H1 (cell line): Measurements from ENCODE around the gene MTCH1. TPM values are rescaled to one million over a fixed set of nuclear protein-coding genes. Genes with fewer than 3 reads are reported as not detected.
"Not testable (repeated sequence)": the region's sequence is repeated elsewhere in the genome, so short reads cannot be mapped to it uniquely, and the experiment has no call there.

ENCODE experiments used
- CTCF ChIA-PET: fragments of 300-600 bp; sonication (Branson Sonifier 250); formaldehyde crosslinking; loops from one replicate; lab custom pipeline; 2021; ENCODE audit not compliant: partially characterized antibody; lab: Charles Lee
- POLR2A ChIA-PET: fragments of 300-600 bp; sonication (Branson Sonifier 250); formaldehyde crosslinking; loops from one replicate; lab custom pipeline; 2021; ENCODE audit warnings: inconsistent platforms; ENCODE audit not compliant: partially characterized antibody; lab: Charles Lee
- DNase-seq, 2 experiments: peaks; one replicate each; pipeline versions ENCODE4 v3.0.0 to v3.0.0-alpha.2; 2010 to 2022; ENCODE audit warnings: low spot score in 2 of 2, low read depth in 1 of 2, mixed read lengths in 1 of 2
- FAIRE-seq: peaks from 2 replicates; lab custom pipeline; 2011; peaks lifted over from hg19 to GRCh38; lab: Jason Lieb, UNC
- H2AFZ ChIP-seq: 2 replicates; pipeline ENCODE4 v1.8.1; 2012; ENCODE audit warnings: low read length, inconsistent platforms
- H2AK5ac ChIP-seq: 2 replicates; pipeline ENCODE4 v1.6.1; 2013; ENCODE audit warnings: low read depth, low read length
- H2BK120ac ChIP-seq: replicated peaks from 2 replicates; pipeline ENCODE3; 2013; ENCODE audit warnings: low read depth, low read length, inconsistent platforms
- H2BK12ac ChIP-seq: 2 replicates; pipeline ENCODE4 v1.6.1; 2013; ENCODE audit warnings: low read depth, low read length
- H2BK15ac ChIP-seq: 2 replicates; pipeline ENCODE4 v1.6.1; 2013; ENCODE audit warnings: low read length
- H2BK20ac ChIP-seq: 2 replicates; pipeline ENCODE4 v1.6.1; 2013; ENCODE audit warnings: low read length
- H2BK5ac ChIP-seq: 2 replicates; pipeline ENCODE4 v1.6.1; 2013; ENCODE audit warnings: low read depth, low read length
- H3K14ac ChIP-seq: 2 replicates; pipeline ENCODE4 v1.6.1; 2013; ENCODE audit warnings: inconsistent platforms; ENCODE audit not compliant: insufficient read length
- H3K18ac ChIP-seq: 2 replicates; pipeline ENCODE4 v1.6.1; 2013; ENCODE audit warnings: low read length; ENCODE audit errors: extremely low read depth
- H3K23ac ChIP-seq: 2 replicates; pipeline ENCODE4 v1.6.1; 2013; ENCODE audit warnings: inconsistent platforms; ENCODE audit not compliant: insufficient read length
- H3K23me2 ChIP-seq: 2 replicates; pipeline ENCODE4 v1.6.1; 2013; ENCODE audit warnings: low read depth, low read length
- H3K27ac ChIP-seq: 2 replicates; pipeline ENCODE4 v1.6.1; 2011; ENCODE audit warnings: low read depth, low read length, inconsistent platforms
- H3K27me3 ChIP-seq, 4 experiments: replicated peaks in 1 of 4; 1 replicate in 1 of 4; 2 replicates in 3 of 4; pipeline versions ENCODE4 v1.6.1 to v1.8.1; 2011 to 2013; ENCODE audit warnings: low read length in 3 of 4, mild to moderate bottlenecking in 3 of 4, inconsistent platforms in 2 of 4, mixed read lengths in 2 of 4, moderate library complexity in 1 of 4; ENCODE audit not compliant: control insufficient read depth in 3 of 4, insufficient read depth in 3 of 4; ENCODE audit errors: extremely low read depth in 1 of 4
- H3K36me3 ChIP-seq, 4 experiments: 2 replicates each; pipeline versions ENCODE4 v1.6.1 to v1.8.1; 2011 to 2013; ENCODE audit warnings: mild to moderate bottlenecking in 4 of 4, low read length in 3 of 4, moderate library complexity in 2 of 4, control low read depth in 1 of 4, inconsistent platforms in 1 of 4; ENCODE audit not compliant: insufficient read depth in 4 of 4, control insufficient read depth in 2 of 4
- H3K4ac ChIP-seq: replicated peaks from 2 replicates; pipeline ENCODE3; 2013; ENCODE audit warnings: low read length, low read depth, mixed read lengths, inconsistent platforms; ENCODE audit not compliant: insufficient read length
- H3K4me1 ChIP-seq, 4 experiments: replicated peaks in 1 of 4; 1 replicate in 1 of 4; 2 replicates in 3 of 4; pipeline versions ENCODE4 v1.6.1 to v1.8.1; 2011 to 2013; ENCODE audit warnings: low read length in 3 of 4, inconsistent platforms in 2 of 4, mixed read lengths in 1 of 4; ENCODE audit not compliant: insufficient read depth in 4 of 4, control insufficient read depth in 3 of 4
- H3K4me2 ChIP-seq, 2 experiments: 2 replicates each; pipeline versions ENCODE4 v1.6.1 to v1.8.1; 2011 to 2013; ENCODE audit warnings: low read depth in 2 of 2, low read length in 2 of 2, control low read depth in 1 of 2, inconsistent platforms in 1 of 2, mild to moderate bottlenecking in 1 of 2; ENCODE audit not compliant: insufficient read depth in 1 of 2
- H3K4me3 ChIP-seq, 4 experiments: fragments of 200-600, 300-600 bp in 1 of 4; sonication (generic), shearing (Covaris generic), sonication (Bioruptor Twin) in 1 of 4; 2 replicates each; pipeline versions ENCODE4 v1.5.1 to v1.8.1; 2011 to 2016; ENCODE audit warnings: low read length in 4 of 4, low read depth in 3 of 4, control low read depth in 2 of 4, inconsistent platforms in 2 of 4, mild to moderate bottlenecking in 2 of 4, mixed read lengths in 1 of 4, moderate library complexity in 1 of 4; ENCODE audit not compliant: insufficient read depth in 2 of 4; ENCODE audit errors: extremely low read depth in 1 of 4
- H3K56ac ChIP-seq: replicated peaks from 2 replicates; pipeline ENCODE3; 2013; ENCODE audit warnings: low read depth, mild to moderate bottlenecking, mixed read lengths, low read length, inconsistent platforms; ENCODE audit not compliant: insufficient read length
- H3K79me1 ChIP-seq: 2 replicates; pipeline ENCODE4 v1.6.1; 2013; ENCODE audit warnings: low read depth, low read length, control low read depth
- H3K79me2 ChIP-seq, 2 experiments: 2 replicates each; pipeline versions ENCODE4 v1.6.1 to v1.8.1; 2012 to 2013; ENCODE audit warnings: low read length in 2 of 2, mild to moderate bottlenecking in 2 of 2, inconsistent platforms in 1 of 2; ENCODE audit not compliant: insufficient read depth in 2 of 2, control insufficient read depth in 1 of 2
- H3K9ac ChIP-seq, 4 experiments: replicated peaks in 1 of 4; 1 replicate in 1 of 4; 2 replicates in 3 of 4; pipeline versions ENCODE4 v1.6.1 to v1.8.1; 2011 to 2013; ENCODE audit warnings: low read depth in 3 of 4, low read length in 3 of 4, control low read depth in 2 of 4, mild to moderate bottlenecking in 2 of 4, moderate library complexity in 2 of 4, inconsistent platforms in 1 of 4; ENCODE audit errors: extremely low read depth in 1 of 4
- H3K9me3 ChIP-seq, 2 experiments: 2 replicates each; pipeline versions ENCODE4 v1.6.1 to v1.8.1; 2012 to 2013; ENCODE audit warnings: mild to moderate bottlenecking in 2 of 2, moderate library complexity in 2 of 2, control low read depth in 1 of 2, inconsistent platforms in 1 of 2, low read depth in 1 of 2, low read length in 1 of 2, mixed read lengths in 1 of 2; ENCODE audit not compliant: insufficient read depth in 2 of 2
- H4K20me1 ChIP-seq, 2 experiments: replicated peaks in 1 of 2; 2 replicates each; pipeline versions ENCODE3 to v1.8.1; 2011 to 2013; ENCODE audit warnings: inconsistent platforms in 2 of 2, low read length in 2 of 2, mild to moderate bottlenecking in 1 of 2; ENCODE audit not compliant: insufficient read depth in 2 of 2, control insufficient read depth in 1 of 2
- H4K5ac ChIP-seq: 2 replicates; pipeline ENCODE4 v1.6.1; 2013; ENCODE audit warnings: low read length, low read depth, mixed read lengths, inconsistent platforms; ENCODE audit not compliant: insufficient read length
- H4K8ac ChIP-seq: 2 replicates; pipeline ENCODE4 v1.8.0; 2013; ENCODE audit warnings: mild to moderate bottlenecking, moderate library complexity, low read length, inconsistent platforms; ENCODE audit not compliant: insufficient read depth; ENCODE audit errors: extremely low read depth
- H4K91ac ChIP-seq: replicated peaks from 2 replicates; pipeline ENCODE3; 2013; ENCODE audit warnings: low read length, mixed read lengths, inconsistent platforms; ENCODE audit not compliant: insufficient read length
- BCL11A ChIP-seq, 2 experiments: IDR thresholded peaks; one replicate each; pipeline ENCODE4 v1.6.1; 2011; ENCODE audit warnings: low read depth in 2 of 2, low read length in 2 of 2, mild to moderate bottlenecking in 2 of 2
- NRF1 ChIP-seq: IDR thresholded peaks from 2 replicates; pipeline ENCODE4 v1.6.1; 2011; ENCODE audit warnings: mild to moderate bottlenecking, low read depth, low read length, improper control_type of control experiment
- SIRT6 ChIP-seq: IDR thresholded peaks from one replicate; pipeline ENCODE4 v1.7.1; 2012; ENCODE audit warnings: low read length, inconsistent platforms
- TAF1 ChIP-seq: IDR thresholded peaks from 2 replicates; pipeline ENCODE4 v1.6.1; 2011; ENCODE audit warnings: mild to moderate bottlenecking, low read depth, low read length
- WGBS, 2 experiments: shearing (Covaris generic) in 1 of 2; methylation state at CpG; one replicate each; pipeline versions ENCODE4 v1.1.6 to v1.1.7; 2013 to 2015; ENCODE audit warnings: low lambda C conversion rate in 2 of 2, mixed read lengths in 2 of 2, inconsistent platforms in 1 of 2, low coverage in 1 of 2, missing lambda C conversion rate in 1 of 2; ENCODE audit not compliant: insufficient replicate concordance in 2 of 2, insufficient coverage in 1 of 2, insufficient read length in 1 of 2; ENCODE audit errors: extremely low coverage in 1 of 2, missing lambda C conversion rate in 1 of 2; 5-methylcytosine and 5-hydroxymethylcytosine counted together
- polyA plus RNA-seq, 7 experiments: library from polyadenylated mRNA; depleted of rRNA in 3 of 7; stranded (reverse) in 5 of 7; unstranded in 2 of 7; fragments of >200 nt in 5 of 7; fragments of 200-250 nt in 2 of 7; gene quantifications; 1 replicate in 5 of 7; 2 replicates in 1 of 7; 4 replicates in 1 of 7; pipeline versions ENCODE4 v1.2.1 to v1.2.3, GENCODE V29; 2011 to 2013; ENCODE audit warnings: missing spikeins in 2 of 7, mixed read lengths in 2 of 7
- total RNA-seq: library from RNA; stranded (reverse); fragmentation: NEBNext Ultra II Directional; extraction: Animal tissue kit (Norgen Biotek cat#: 25700); gene quantifications from 2 replicates; pipeline ENCODE4 v1.2.1, GENCODE V29; 2021
- TF ChIP-seq, protein P1 (sequence below), 3 experiments: IDR thresholded peaks; 1 replicate in 2 of 3; 2 replicates in 1 of 3; pipeline versions ENCODE4 v1.5.1 to v1.6.1; 2011; ENCODE audit warnings: low read length in 3 of 3, mild to moderate bottlenecking in 3 of 3, inconsistent platforms in 2 of 3, low read depth in 1 of 3, moderate library complexity in 1 of 3; ENCODE audit not compliant: insufficient read depth in 1 of 3; ENCODE audit errors: control extremely low read depth in 1 of 3

The MTCH1 gene
- total and polyA plus RNA-seq, 2 of the 8 experiments (the other 6 are each of a cell fraction or from before 2014, with no cell fraction given): 169 to 214 TPM

DNA sequence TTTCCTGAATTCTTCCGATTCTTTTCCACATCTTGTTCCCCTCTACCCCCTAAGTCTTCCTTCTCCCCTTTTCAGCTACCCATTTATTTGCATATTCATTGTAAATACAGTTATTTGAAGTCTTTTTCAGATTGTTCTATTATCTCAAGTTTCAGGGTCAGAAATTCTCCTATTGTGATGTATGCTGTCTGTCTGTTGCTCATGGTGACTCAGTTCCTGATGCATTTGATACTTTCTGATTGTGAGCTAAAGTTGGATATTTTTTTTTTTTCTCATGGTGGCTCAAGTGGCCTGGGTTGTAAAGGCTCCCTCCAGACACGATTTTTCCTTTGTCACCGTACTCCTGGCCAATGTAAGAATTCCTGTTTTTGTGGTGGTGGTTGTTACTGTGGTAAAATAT is 36.4 kb downstream of the MTCH1 start (continued):
- TF ChIP-seq, protein P1, sequence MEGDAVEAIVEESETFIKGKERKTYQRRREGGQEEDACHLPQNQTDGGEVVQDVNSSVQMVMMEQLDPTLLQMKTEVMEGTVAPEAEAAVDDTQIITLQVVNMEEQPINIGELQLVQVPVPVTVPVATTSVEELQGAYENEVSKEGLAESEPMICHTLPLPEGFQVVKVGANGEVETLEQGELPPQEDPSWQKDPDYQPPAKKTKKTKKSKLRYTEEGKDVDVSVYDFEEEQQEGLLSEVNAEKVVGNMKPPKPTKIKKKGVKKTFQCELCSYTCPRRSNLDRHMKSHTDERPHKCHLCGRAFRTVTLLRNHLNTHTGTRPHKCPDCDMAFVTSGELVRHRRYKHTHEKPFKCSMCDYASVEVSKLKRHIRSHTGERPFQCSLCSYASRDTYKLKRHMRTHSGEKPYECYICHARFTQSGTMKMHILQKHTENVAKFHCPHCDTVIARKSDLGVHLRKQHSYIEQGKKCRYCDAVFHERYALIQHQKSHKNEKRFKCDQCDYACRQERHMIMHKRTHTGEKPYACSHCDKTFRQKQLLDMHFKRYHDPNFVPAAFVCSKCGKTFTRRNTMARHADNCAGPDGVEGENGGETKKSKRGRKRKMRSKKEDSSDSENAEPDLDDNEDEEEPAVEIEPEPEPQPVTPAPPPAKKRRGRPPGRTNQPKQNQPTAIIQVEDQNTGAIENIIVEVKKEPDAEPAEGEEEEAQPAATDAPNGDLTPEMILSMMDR (IDR thresholded peaks at IDR 0.05; ENCODE audit: control extremely low read depth in 1 of 3, insufficient read depth in 1 of 3, low read depth in 1 of 3, low read length in 3 of 3): no peak
- TF ChIP-seq SIRT6 (no peak), NRF1 (no peak), TAF1 (no peak), BCL11A (IDR thresholded peaks at IDR 0.05; ENCODE audit: low read depth in 2 of 2, low read length in 2 of 2) (no peak)
- TF ChIP-seq, all 59 proteins: peak for 0

DNA sequence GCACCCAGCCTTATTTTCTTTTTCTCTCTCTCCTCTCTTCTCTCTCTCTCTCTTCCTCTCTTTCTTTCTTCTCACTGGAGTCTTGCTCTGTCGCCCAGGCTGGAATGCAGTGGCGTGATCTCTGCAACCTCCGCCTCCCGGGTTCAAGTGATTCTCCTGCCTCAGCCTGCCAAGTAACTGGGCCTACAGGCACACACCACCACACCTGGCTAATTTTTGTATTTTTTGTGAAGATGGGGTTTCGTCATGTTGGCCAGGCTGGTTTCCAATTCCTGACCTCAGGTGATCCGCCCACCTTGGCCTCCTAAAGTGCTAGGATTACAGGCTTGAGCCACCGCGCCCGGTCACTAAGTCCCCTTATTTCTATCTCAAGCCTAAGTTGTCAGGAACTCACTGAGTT is 36.9 kb downstream of the MTCH1 start:
- not testable (repeated sequence) for H3K27me3 ChIP-seq
- WGBS, 2 experiments: 91% methylated on average over 9 of the region's 9 CpGs; no CpG with 5 or more reads in 1 of the 2 experiments

More for the DNA sequence above, 36.9 kb downstream of the MTCH1 start:
- H3K18ac ChIP-seq, FAIRE-seq, H3K4ac ChIP-seq, H4K20me1 ChIP-seq, H2BK15ac ChIP-seq, H3K79me1 ChIP-seq, H2BK5ac ChIP-seq, H3K36me3 ChIP-seq, H4K91ac ChIP-seq, H3K4me3 ChIP-seq, H3K14ac ChIP-seq, H3K56ac ChIP-seq, H3K23me2 ChIP-seq, H2BK120ac ChIP-seq, H2BK20ac ChIP-seq, H3K23ac ChIP-seq, H4K8ac ChIP-seq, H2BK12ac ChIP-seq, H3K9ac ChIP-seq, H3K79me2 ChIP-seq, H4K5ac ChIP-seq, H2AK5ac ChIP-seq, DNase-seq, H3K27ac ChIP-seq, H3K9me3 ChIP-seq, H3K4me2 ChIP-seq: not testable (repeated sequence)
- POLR2A ChIA-PET: interaction anchor here (0.6 to 1.3 kb wide), 2 partner anchors 22 to 63 kb away, joined by 3 to 4 read pairs; partner anchors contain the start of gene C6orf89
- Histone ChIP-seq H3K4me1 (peaks cover 3 to 23% (median 5%) of the 10 kb centered on the region in 4 experiments), H2AFZ (0 out of 2 replicates have a peak overlapping the region, but pooled peaks have one; percentile 17)
- CTCF ChIA-PET: interaction anchor here (0.5 to 0.9 kb wide), 2 partner anchors 68 to 69 kb away, joined by 4 to 5 read pairs; no protein-coding TSS in a partner anchor
